ENCODE data around the gene KRABD2.

- TF ChIP-seq NRF1 (conservative IDR thresholded peaks at IDR 0.05; ENCODE audit: low read depth, low read length) (no peak), RAD51 (IDR thresholded peaks at IDR 0.05) (no peak), NFYA (IDR thresholded peaks at IDR 0.05; ENCODE audit: borderline replicate concordance, low read depth, low read length) (no peak), NFIC (IDR thresholded peaks at IDR 0.05; ENCODE audit: low read depth, low read length) (no peak), CREB1 (IDR thresholded peaks at IDR 0.05; ENCODE audit: low read depth) (no peak), HDAC2 (IDR thresholded peaks at IDR 0.05) (no peak)
- TF ChIP-seq, protein P1, sequence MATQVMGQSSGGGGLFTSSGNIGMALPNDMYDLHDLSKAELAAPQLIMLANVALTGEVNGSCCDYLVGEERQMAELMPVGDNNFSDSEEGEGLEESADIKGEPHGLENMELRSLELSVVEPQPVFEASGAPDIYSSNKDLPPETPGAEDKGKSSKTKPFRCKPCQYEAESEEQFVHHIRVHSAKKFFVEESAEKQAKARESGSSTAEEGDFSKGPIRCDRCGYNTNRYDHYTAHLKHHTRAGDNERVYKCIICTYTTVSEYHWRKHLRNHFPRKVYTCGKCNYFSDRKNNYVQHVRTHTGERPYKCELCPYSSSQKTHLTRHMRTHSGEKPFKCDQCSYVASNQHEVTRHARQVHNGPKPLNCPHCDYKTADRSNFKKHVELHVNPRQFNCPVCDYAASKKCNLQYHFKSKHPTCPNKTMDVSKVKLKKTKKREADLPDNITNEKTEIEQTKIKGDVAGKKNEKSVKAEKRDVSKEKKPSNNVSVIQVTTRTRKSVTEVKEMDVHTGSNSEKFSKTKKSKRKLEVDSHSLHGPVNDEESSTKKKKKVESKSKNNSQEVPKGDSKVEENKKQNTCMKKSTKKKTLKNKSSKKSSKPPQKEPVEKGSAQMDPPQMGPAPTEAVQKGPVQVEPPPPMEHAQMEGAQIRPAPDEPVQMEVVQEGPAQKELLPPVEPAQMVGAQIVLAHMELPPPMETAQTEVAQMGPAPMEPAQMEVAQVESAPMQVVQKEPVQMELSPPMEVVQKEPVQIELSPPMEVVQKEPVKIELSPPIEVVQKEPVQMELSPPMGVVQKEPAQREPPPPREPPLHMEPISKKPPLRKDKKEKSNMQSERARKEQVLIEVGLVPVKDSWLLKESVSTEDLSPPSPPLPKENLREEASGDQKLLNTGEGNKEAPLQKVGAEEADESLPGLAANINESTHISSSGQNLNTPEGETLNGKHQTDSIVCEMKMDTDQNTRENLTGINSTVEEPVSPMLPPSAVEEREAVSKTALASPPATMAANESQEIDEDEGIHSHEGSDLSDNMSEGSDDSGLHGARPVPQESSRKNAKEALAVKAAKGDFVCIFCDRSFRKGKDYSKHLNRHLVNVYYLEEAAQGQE (IDR thresholded peaks at IDR 0.05; ENCODE audit: low read depth, low read length): no peak
Measured at GRCh38 chr17:8406174-8406573, 29.7 kb upstream of the KRABD2 start.

All from GM12878 (cell line).